Measurements from ENCODE around the gene NRL. TPM values are rescaled to one million over a fixed set of nuclear protein-coding genes. Genes with fewer than 3 reads are reported as not detected.

NRL gene
- total and polyA plus RNA-seq, 9 of the 15 experiments (the other 6 are each of a cell fraction or from before 2014, with no cell fraction given), result 0.07 to 2.7 (median 1.4) TPM; not detected in 1

DNA sequence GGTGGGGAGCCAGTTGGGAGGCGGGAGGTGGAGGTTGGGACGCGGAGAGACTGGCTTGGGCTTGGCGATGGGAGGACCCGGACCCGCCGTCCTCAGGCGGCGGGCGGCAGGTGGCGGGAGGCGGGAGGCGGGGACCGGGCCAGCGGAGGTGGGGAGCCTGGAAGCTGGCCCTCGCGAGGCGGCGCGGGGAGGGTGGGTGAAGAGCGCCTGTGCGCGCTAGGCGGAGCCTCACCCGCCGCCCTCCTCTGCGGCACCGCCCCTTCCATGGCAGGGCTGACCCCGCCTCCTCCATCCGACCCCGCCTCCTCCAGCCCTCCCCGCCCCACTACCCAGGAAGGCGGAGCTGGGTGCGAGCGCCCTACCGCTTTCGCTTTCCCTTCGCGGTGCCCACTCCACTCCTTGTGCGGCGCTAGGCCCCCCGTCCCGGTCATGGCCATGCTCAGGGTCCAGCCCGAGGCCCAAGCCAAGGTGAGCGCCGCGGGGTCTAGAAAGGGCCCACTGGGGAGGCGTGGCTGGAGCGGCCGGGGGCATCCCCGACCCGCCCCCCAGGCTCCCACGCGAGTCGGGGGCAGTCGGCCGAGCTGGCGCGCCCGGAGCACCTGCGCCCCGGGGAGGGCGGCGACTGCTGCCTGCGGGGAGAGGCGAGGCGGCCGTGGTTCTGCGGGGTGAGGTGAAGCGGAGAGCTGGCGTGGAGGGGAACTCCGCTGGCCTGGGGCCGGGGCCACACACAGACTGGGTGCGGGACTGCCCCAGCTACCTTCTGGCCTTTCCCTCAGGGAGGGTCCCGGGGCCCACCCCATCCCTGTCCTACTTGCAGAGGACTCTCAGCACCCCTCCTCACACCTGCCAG, 21.3 kb upstream of the NRL start, which contains the start of gene PSME1 (continued):
- TF ChIP-seq, protein P1, sequence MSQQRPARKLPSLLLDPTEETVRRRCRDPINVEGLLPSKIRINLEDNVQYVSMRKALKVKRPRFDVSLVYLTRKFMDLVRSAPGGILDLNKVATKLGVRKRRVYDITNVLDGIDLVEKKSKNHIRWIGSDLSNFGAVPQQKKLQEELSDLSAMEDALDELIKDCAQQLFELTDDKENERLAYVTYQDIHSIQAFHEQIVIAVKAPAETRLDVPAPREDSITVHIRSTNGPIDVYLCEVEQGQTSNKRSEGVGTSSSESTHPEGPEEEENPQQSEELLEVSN (IDR thresholded peaks at IDR 0.05; ENCODE audit: borderline replicate concordance in 1 of 2, extremely low read depth in 1 of 2, insufficient read depth in 1 of 2, insufficient read length in 1 of 2, low read depth in 1 of 2, low read length in 1 of 2, poor library complexity in 1 of 2, severe bottlenecking in 1 of 2), result peak; percentile 20 to 83
- TF ChIP-seq BCL6 (CRISPR knock-in tag; IDR thresholded peaks at IDR 0.05), result no peak
- peak; percentile 26 for TF ChIP-seq HMGN3 (IDR thresholded peaks at IDR 0.05; ENCODE audit: borderline replicate concordance, extremely low read depth, insufficient read length, low read depth, low read length)
- TF ChIP-seq, protein P2, sequence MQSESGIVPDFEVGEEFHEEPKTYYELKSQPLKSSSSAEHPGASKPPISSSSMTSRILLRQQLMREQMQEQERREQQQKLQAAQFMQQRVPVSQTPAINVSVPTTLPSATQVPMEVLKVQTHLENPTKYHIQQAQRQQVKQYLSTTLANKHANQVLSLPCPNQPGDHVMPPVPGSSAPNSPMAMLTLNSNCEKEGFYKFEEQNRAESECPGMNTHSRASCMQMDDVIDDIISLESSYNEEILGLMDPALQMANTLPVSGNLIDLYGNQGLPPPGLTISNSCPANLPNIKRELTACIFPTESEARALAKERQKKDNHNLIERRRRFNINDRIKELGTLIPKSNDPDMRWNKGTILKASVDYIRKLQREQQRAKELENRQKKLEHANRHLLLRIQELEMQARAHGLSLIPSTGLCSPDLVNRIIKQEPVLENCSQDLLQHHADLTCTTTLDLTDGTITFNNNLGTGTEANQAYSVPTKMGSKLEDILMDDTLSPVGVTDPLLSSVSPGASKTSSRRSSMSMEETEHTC (IDR thresholded peaks at IDR 0.05), result no peak

DNA sequence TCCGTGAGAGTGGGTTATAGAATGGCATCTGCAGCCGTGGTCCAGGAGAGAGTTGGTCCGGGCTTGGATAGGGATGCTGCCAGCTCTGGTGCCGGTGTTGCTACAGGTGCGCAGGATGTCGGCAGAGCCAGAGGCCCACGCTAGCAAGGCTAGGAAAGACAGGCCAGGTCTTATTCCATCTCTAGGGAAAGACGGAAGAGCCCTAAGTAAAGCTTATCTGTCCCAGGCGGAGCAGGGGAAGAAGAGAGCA, 20.8 kb upstream of the NRL start:
- TF ChIP-seq, protein P3, sequence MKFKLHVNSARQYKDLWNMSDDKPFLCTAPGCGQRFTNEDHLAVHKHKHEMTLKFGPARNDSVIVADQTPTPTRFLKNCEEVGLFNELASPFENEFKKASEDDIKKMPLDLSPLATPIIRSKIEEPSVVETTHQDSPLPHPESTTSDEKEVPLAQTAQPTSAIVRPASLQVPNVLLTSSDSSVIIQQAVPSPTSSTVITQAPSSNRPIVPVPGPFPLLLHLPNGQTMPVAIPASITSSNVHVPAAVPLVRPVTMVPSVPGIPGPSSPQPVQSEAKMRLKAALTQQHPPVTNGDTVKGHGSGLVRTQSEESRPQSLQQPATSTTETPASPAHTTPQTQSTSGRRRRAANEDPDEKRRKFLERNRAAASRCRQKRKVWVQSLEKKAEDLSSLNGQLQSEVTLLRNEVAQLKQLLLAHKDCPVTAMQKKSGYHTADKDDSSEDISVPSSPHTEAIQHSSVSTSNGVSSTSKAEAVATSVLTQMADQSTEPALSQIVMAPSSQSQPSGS (CRISPR knock-in tag; IDR thresholded peaks at IDR 0.05), result no peak
- no peak for TF ChIP-seq DMBX1 (CRISPR knock-in tag; IDR thresholded peaks at IDR 0.05; ENCODE audit: borderline replicate concordance)
- TF ChIP-seq ZEB2 (IDR thresholded peaks at IDR 0.05), result 0 out of 2 replicates have a peak, but pooled peaks have one; percentile 38
- TF ChIP-seq, protein P4, sequence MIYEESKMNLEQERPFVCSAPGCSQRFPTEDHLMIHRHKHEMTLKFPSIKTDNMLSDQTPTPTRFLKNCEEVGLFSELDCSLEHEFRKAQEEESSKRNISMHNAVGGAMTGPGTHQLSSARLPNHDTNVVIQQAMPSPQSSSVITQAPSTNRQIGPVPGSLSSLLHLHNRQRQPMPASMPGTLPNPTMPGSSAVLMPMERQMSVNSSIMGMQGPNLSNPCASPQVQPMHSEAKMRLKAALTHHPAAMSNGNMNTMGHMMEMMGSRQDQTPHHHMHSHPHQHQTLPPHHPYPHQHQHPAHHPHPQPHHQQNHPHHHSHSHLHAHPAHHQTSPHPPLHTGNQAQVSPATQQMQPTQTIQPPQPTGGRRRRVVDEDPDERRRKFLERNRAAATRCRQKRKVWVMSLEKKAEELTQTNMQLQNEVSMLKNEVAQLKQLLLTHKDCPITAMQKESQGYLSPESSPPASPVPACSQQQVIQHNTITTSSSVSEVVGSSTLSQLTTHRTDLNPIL (CRISPR knock-in tag; IDR thresholded peaks at IDR 0.05), result no peak
- no peak for TF ChIP-seq RUNX1 (IDR thresholded peaks at IDR 0.05; ENCODE audit: low read depth)
- TF ChIP-seq KDM5B (IDR thresholded peaks at IDR 0.05; ENCODE audit: insufficient replicate concordance, low read depth, low read length), result peak; percentile 34
- peak in 1 of 2 experiments; percentile 35; a peak in 1 of 4 replicates for TF ChIP-seq KDM1A (IDR thresholded peaks at IDR 0.05)
- TF ChIP-seq EP400 (IDR thresholded peaks at IDR 0.05), result peak; percentile 23; the same call in 1 of the 2 replicates
- TF ChIP-seq BCOR (IDR thresholded peaks at IDR 0.05), result 0 out of 2 replicates have a peak, but pooled peaks have one; percentile 4
- no peak for TF ChIP-seq ARID2 (IDR thresholded peaks at IDR 0.05)
- Histone ChIP-seq H3K9ac (ENCODE audit: insufficient read depth in 1 of 2, low read depth in 2 of 2, low read length in 2 of 2) (peak overlapping the region; percentile 53 to 90), H3K4me1 (replicated peaks in 1 of 2; ENCODE audit: control insufficient read depth in 2 of 2, insufficient read depth in 2 of 2, low read length in 2 of 2) (peaks cover 7 to 29% of the 10 kb centered on the region in 2 experiments; a peak in 4 of 5 replicates), H4K20me1 (replicated peaks; ENCODE audit: control insufficient read depth, insufficient read depth, low read length) (no peaks in the 10 kb centered on the region; the same call in 1 of the 2 replicates), H3K4me2 (ENCODE audit: insufficient read depth, low read length) (peak overlapping the region; percentile 84), H3K36me3 (ENCODE audit: control insufficient read depth, insufficient read depth, low read length) (peaks cover 24% of the 10 kb centered on the region), H2AFZ (ENCODE audit: low read depth, low read length) (peak overlapping the region; percentile 87), H3K79me2 (ENCODE audit: control insufficient read depth, insufficient read depth, low read length) (peaks cover 12% of the 10 kb centered on the region), H3K27ac (ENCODE audit: extremely low read depth, low read depth, low read length) (peak overlapping the region; percentile 30; the same call in 2 of the 3 replicates), H3K27me3 (ENCODE audit: control insufficient read depth in 2 of 2, insufficient read depth in 2 of 2, low read length in 2 of 2) (no peaks in the 10 kb centered on the region), H3K9me3 (replicated peaks; ENCODE audit: control insufficient read depth, insufficient read depth, low read depth, low read length) (no peaks in the 10 kb centered on the region), H3K9me1 (ENCODE audit: control insufficient read depth, insufficient read depth, low read length) (no peaks in the 10 kb centered on the region), H3K4me3 (peak overlapping the region; percentile 92)
- no peak for ATAC-seq
- 19% methylated on average over 7 of the region's 9 CpGs for WGBS (ENCODE audit: insufficient coverage, low coverage, missing lambda C conversion rate)
- in situ Hi-C loops (cut with MboI), result no loop called here
- DNase-seq (ENCODE audit: extremely low read depth in 1 of 4, low spot score in 3 of 4), result no peak
- ChIA-PET CTCF (ENCODE audit: low intra/inter-chr PET ratio) (no interaction called here), POLR2A (interaction anchor here (0.8 to 1.6 kb wide), 5 partner anchors 10 to 41 kb away, joined by 3 to 15 read pairs (median 4); partner anchors contain the start of genes DCAF11, NRL and PCK2)
- intact Hi-C loops (cut with micrococcal nuclease), result no loop called here
- FAIRE-seq, result no peak
- BruUV-seq (replicated peaks), result no TSS peak
